HG02981 (cell line): Measurements from ENCODE around the gene ANKRA2.

Experiments
- ATAC-seq: cut with Tn5 transposase; IDR thresholded peaks from one replicate; pipeline ENCODE4 v1.9.1; 2021; ENCODE audit warnings: mild to moderate bottlenecking, moderate library complexity; ENCODE audit not compliant: unreplicated experiment

Gene ANKRA2

GRCh38 chr5:73565139-73565968 lies at the start of gene ANKRA2, which contains the start of gene UTP15:
Gene ANKRA2, minus strand, starts transcription at chr5:73565639. Its CDS starts 2,758 bp downstream, at chr5:73562881.
Gene UTP15, plus strand, starts transcription at chr5:73565743. Its CDS starts 1,602 bp downstream, at chr5:73567345.
- peak; percentile 92 for ATAC-seq

DNA sequence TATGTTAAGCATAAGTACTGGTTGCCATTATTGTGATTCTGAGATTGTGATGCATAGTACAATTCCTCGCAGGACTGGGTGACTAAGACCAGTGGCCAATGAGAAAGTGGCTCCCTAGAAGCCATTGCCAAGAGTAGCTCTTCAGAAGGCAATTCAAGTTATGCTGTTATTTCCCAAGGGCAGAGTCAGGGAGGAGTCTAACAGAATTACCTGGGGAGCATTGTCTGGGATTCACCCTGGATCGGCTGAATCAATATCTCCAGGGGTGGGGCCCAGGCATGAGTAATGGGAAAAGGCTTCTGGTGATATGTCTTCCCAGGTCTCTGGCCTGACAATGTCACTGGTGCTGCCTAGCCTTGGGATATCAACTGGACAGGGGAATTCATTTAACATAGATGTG lies 49.6 kb upstream of the ANKRA2 start:
- no peak for ATAC-seq

- no peak for ATAC-seq
Observed at GRCh38 chr5:73612799-73613198, 47.4 kb upstream of the ANKRA2 start.

DNA sequence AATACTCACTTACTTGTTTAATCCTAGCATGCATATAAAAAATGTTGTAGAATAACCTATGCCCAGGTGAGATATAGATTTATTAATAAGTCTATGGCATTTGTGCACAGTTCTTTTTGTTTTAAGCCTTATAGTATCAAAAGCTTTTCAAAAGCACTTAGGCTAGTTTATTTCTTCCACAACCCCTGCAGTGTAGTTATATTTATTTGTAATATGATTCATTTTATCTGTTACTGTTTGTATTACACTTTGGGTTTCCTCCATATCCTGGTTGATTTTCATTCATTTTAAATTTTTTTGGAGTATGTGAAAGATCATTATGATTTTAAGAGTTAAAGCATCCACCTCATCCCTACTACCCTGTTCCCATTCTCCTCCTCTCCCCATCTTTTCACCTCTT lies 41.8 kb upstream of the ANKRA2 start:
- ATAC-seq, result no peak

DNA sequence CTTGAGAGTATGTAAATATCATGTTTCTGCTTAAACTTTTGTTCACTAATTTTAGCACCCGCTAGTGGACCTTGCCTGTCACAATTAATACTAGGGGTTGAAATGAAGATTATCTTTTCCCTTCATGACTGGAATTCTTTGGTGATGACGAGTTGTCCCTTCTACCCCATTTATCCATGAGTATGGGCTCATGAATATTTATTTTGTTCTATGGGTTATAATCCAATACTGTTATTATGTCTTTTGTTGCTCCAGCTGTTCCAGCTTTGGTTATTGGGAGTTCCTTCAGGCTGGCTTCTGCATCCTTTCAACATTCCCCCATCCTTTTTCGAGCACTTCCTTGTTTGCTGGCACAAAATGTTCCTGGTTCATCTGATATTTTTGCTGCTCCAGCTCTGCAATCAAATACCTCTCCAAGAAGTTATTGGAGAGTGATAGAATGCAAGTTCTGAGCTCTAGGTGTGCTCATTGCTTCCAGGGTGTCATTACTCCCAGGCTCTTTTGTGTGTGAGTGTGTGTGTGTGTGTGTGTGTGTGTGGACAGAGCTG lies 40.8 kb upstream of the ANKRA2 start:
- no peak for ATAC-seq

DNA sequence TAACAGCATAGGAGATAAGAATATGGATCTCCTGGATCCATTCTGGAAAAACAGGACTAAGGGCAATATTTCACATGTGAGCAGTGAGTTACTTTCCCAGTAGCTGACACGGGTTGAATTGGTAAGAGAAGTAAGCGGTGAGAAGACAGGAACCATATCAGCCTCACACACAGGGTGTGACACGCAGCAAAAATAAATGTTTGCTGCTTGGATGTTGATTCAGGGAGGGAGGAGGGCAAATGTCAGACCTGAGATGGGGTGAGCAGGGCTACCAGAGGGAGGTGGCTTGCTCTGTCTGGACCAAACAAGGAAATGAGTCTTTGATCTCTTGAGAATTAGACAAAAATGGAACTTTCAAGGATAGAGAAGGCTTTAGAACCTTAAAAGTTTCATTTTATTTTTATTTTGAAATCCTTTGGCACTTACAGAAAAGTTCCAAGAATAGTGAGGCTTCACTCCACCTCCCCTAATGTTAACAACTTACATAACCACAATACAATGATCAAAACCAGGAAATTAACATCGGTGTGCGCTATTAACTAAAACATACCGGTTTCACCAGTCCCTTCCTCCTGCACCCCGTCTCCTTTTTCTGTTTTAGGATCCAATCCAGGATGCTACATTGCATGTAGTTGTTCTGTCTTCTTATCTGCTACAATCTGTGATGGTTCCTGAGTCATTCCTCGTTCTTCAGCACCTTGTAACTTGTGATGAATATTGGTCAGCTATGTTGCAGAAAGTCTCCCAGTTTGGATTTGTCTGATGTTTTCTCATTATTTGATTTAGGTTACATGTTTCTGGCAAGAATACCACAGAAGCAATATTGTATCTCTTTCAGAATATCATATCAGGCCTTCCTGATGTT lies 40.0 kb upstream of the ANKRA2 start:
- ATAC-seq, result no peak

DNA sequence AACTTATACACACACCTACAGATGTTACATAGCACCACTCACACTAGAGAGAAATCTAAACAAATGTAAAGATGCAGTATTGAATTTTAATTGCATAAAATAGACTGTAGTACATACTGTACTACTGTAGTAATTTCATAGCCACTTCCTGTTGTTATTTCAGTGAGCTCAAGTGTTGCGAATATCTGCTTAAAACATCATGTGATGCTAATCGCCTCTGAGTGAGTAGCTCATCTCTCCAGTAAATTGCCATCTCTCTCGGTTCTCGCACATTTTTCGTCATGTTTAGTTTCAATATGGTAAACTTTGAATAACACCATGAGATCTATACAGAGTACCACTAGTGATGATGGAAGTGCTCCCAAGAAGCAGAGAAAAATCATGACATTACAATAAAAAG lies 38.6 kb upstream of the ANKRA2 start:
- no peak for ATAC-seq

GRCh38 chr5:73599380-73599779 lies 33.9 kb upstream of the ANKRA2 start:
- ATAC-seq, result no peak

GRCh38 chr5:73596705-73597328 lies 31.4 kb upstream of the ANKRA2 start:
- ATAC-seq, result no peak

DNA sequence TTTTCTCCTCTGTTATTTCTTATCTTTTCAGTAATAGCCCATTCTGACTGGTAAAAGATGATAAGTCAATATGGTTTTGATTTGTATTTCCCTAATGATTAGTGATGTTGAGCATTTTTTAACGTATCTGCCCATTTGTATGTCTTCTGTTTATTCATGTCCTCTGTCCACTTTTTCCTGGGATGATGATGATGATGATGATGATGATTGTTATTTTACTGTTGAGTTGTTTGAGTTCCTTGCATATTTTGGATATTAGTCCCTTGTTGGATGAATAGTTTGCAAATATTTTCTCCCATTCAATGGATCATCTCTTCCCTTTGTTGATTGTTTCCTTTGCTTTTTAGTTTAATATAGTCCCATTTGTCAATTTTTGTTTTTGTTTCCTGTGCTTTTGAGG lies 27.1 kb upstream of the ANKRA2 start:
- ATAC-seq, result no peak

DNA sequence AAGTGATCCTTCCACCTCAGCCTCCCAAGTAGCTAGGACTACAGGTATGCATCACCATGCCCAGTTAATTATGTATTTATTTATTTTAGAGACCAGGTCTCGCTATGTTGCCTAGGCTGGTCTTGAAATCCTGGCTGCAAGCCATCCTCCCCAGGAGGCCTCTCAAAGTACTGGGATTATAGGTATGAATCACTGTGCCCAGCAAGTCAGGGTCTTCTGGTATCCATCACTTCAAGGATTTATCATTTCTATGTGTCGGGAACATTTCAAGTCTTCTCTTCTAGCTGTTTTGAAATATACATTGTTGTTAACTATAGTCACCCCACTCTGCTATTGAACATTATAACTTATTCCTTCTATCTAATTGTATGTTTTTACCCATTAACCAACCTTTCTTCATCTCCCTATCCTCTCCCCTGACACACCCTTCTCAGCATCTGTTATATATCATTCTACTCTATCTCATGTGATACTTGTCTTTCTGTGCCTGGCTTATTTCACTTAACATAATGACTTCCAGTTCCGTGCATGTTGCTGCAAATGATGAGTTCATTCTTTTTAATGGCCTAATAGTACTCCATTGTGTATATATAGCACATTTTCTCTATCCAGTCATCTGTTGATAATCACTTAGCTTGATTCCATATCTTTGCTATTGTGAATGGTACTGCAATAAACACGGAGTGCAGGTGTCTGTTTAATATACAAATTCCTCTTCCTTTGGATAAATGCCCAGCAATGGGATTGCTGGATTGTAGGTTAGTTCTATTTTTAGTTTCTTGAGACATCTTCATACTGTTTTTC lies 26.5 kb upstream of the ANKRA2 start:
- ATAC-seq, result no peak

- peak; percentile 49 for ATAC-seq
Observed at GRCh38 chr5:73591102-73591695, 25.8 kb upstream of the ANKRA2 start.

DNA sequence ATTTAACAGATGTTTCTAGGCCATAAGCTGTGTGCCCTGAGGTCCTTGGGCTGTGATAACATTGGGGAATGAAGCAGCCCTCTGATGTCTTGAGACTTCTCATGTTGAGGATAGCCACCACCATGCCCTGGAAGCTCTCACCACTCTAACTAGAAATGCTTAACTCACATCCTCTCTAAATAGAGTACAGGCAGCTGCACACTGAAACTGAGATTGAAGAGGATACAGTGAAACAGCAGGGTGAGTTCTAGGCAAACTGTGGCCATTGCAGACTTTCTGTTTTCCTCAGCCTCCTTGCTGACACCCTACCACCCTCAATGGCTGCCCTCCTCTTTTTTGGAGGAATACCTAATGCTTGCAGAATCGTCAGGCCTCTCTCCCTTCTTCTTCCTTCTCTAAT lies 22.5 kb upstream of the ANKRA2 start:
- peak; percentile 85 for ATAC-seq

DNA sequence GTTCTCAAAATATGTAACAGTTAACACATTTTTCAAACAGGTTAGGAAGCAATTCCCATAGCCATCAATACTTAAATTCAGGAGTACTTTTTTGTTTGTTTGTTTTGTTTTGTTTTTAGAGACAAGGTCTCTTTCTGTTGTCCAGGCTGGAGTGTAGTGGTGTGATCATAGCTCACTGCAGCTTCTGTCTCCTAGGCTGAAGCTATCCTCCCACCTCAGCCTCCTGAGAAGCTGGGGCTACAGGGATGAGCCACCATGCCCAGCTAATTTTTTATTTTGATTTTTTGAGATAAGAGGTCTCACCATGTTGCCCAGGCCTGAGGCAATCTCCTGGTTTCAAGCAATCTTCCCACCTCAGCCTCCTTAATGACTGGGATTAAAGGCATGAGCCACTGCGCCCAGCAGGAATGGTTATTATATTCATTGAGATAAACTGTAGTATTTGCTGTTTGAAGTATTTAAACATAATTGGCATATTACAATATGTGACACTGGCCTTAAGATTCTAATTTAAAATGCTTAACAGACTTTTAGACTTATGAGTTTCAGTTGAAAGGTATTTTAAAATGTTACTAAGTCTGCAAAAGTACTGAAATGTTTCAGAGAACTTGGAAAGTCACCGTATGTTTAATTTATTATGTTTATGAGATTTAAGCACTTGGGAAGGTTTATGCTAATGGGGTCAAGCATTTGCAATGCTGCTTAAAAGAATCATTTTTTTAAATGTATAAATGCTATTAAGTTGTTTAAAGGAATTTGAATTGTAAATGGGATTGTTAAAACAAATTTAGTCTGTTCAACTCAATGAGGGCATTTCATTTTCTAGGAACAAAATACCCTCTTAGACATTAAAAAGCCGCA lies 17.1 kb upstream of the ANKRA2 start:
- no peak for ATAC-seq

GRCh38 chr5:73565969-73566547 lies 619 bp upstream of the ANKRA2 start:
- no peak for ATAC-seq

- peak; percentile 2 for ATAC-seq
Observed at GRCh38 chr5:73564675-73565074, 764 bp downstream of the ANKRA2 start.

- no peak for ATAC-seq
Observed at GRCh38 chr5:73564018-73564417, 1.4 kb downstream of the ANKRA2 start.

DNA sequence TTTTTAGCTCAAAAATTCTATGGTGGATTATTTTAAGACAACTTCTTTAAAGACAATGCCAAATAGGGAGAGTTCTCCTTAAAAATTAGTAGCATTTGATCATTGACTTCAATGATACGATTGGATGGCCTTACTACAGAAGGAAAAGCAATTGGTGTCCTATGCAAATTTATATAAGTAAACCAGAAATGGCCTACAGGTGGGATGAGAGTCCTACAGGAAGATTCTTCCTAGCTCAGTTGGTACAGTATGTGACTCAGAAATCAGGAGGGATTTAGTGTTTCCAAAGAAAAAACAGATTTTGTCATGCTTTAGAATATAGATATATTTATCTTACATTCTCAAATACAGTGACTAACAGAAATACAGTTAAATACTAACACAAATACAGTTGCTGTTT lies 6.5 kb downstream of the ANKRA2 start:
- no peak for ATAC-seq

GRCh38 chr5:73552642-73553041 lies 12.8 kb downstream of the ANKRA2 start:
- ATAC-seq, result no peak
